Common myeloid progenitor, CD34-positive (primary cell): ENCODE measurements around the gene FABP6.

ENCODE experiments used
- CTCF ChIA-PET: fragments of 350-600 bp; sonication (Branson Sonifier 250); formaldehyde crosslinking; loops from one replicate; lab custom pipeline; 2021; ENCODE audit warnings: antibody characterized with exemption; lab: Charles Lee
- POLR2A ChIA-PET: fragments of 350-600 bp; sonication (Branson Sonifier 250); formaldehyde crosslinking; loops from one replicate; lab custom pipeline; 2021; ENCODE audit warnings: antibody characterized with exemption; lab: Charles Lee
- DNase-seq, 3 donors: peaks; one replicate each; pipeline versions ENCODE4 v3.0.0 to v3.0.0-alpha.2; 2013
- H3K27ac ChIP-seq, 2 experiments: 1 replicate in 1 of 2; 2 replicates in 1 of 2; pipeline ENCODE4 v1.7.0; 2013; ENCODE audit warnings: inconsistent platforms in 2 of 2, low read length in 2 of 2, mild to moderate bottlenecking in 2 of 2, low read depth in 1 of 2, moderate library complexity in 1 of 2; ENCODE audit not compliant: severe bottlenecking in 2 of 2, insufficient read depth in 1 of 2, poor library complexity in 1 of 2
- H3K27me3 ChIP-seq, 5 experiments: replicated peaks in 2 of 5; 1 replicate in 3 of 5; 2 replicates in 2 of 5; pipeline versions ENCODE4 v1.6.1 to v1.7.0; 2013; ENCODE audit warnings: low read length in 4 of 5, mild to moderate bottlenecking in 2 of 5, moderate library complexity in 2 of 5, inconsistent platforms in 1 of 5; ENCODE audit not compliant: insufficient read depth in 5 of 5, control insufficient read depth in 4 of 5
- H3K36me3 ChIP-seq, 4 experiments: 1 replicate in 2 of 4; 2 replicates in 2 of 4; pipeline versions ENCODE4 v1.6.1 to v1.7.0; 2013; ENCODE audit warnings: low read length in 3 of 4, control low read depth in 1 of 4, mild to moderate bottlenecking in 1 of 4; ENCODE audit not compliant: control insufficient read depth in 4 of 4, insufficient read depth in 4 of 4
- H3K4me1 ChIP-seq, 4 experiments: 1 replicate in 3 of 4; 2 replicates in 1 of 4; pipeline versions ENCODE4 v1.6.1 to v1.7.1; 2013; ENCODE audit warnings: low read length in 3 of 4, mild to moderate bottlenecking in 3 of 4, control low read depth in 1 of 4, inconsistent platforms in 1 of 4, moderate library complexity in 1 of 4; ENCODE audit not compliant: control insufficient read depth in 4 of 4, insufficient read depth in 4 of 4; ENCODE audit errors: control extremely low read depth in 1 of 4
- H3K4me3 ChIP-seq, 7 experiments: 1 replicate in 4 of 7; 2 replicates in 3 of 7; pipeline versions ENCODE4 v1.5.1 to v1.7.0; 2013; ENCODE audit warnings: mild to moderate bottlenecking in 7 of 7, low read length in 6 of 7, moderate library complexity in 6 of 7, inconsistent platforms in 2 of 7, low read depth in 2 of 7, control low read depth in 1 of 7; ENCODE audit not compliant: insufficient read depth in 4 of 7, control insufficient read depth in 1 of 7; ENCODE audit errors: extremely low read depth in 1 of 7
- H3K9me3 ChIP-seq, 5 experiments: 1 replicate in 4 of 5; 2 replicates in 1 of 5; pipeline versions ENCODE4 v1.6.1 to v1.7.1; 2013; ENCODE audit warnings: low read length in 4 of 5, mild to moderate bottlenecking in 2 of 5, inconsistent platforms in 1 of 5, low read depth in 1 of 5, moderate library complexity in 1 of 5; ENCODE audit not compliant: control insufficient read depth in 4 of 5, insufficient read depth in 2 of 5; ENCODE audit errors: control extremely low read depth in 1 of 5
- WGBS: methylation state at CpG from one replicate; pipeline ENCODE4 v1.1.5; 2013; ENCODE audit not compliant: insufficient coverage; 5-methylcytosine and 5-hydroxymethylcytosine counted together

FABP6 gene

DNA sequence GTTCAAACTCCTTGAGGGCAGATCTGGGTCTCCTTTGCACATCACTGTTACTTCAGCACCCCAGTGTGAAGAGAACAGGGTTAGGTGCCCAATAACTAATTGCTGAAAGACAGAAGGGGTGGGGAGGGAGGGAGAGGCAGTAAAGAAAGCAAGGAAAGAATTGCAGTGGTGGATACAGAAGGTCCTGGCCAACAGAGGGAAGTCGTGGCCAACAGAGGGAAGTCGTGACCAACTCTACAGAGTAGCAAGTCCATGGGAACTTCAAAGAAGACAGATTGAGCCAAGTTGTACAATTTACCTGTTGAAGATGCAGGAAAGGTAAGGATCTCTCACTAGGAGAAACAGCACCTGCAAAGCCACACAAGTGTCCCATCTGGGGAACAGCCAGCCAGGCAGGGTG lies 56.0 kb downstream of the FABP6 start:
- H3K4me1 ChIP-seq = peaks cover 0 to 3% (median 0%) of the 10 kb centered on the region in 4 experiments
- DNase-seq = peak in 2 of 3 donors; percentile 27 to 34
- H3K4me3 ChIP-seq = no peak overlapping the region
- H3K27me3 ChIP-seq = no peaks in the 10 kb centered on the region
- H3K27ac ChIP-seq = no peak overlapping the region
- 41% methylated on average over 2 of the region's 2 CpGs for WGBS
- ChIA-PET CTCF (interaction anchor here (1.1 to 2.1 kb wide), 3 partner anchors 23 to 60 kb away, joined by 4 to 7 read pairs (median 5); no protein-coding TSS in a partner anchor), POLR2A (no interaction called here)
- H3K36me3 ChIP-seq = no peaks in the 10 kb centered on the region
- no peaks in the 10 kb centered on the region for H3K9me3 ChIP-seq

DNA sequence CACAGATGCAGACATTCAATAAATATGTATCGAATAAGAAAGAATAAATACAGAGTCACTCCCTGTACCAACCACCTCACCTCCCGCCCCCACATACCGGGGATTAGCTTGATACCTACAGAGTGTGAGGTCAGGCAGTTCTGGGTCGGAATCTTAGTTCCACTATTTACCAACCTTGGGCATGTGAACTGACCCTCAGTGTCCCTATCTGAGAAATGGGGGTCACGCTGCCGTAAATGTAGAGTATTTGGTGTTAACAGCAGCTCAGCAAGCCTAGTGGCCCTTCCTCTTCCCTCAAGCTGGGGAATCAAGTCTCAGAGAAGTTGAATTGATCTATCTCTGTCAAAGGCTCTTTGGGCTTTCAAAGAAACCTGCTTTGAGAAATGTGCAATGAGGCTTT lies 57.6 kb downstream of the FABP6 start:
- peaks cover 0 to 3% (median 0%) of the 10 kb centered on the region in 4 experiments for H3K4me1 ChIP-seq
- POLR2A ChIA-PET = interaction anchor here (0.6 kb wide), 1 partner anchor 1176 kb away, joined by 4 read pairs; no protein-coding TSS in a partner anchor

DNA sequence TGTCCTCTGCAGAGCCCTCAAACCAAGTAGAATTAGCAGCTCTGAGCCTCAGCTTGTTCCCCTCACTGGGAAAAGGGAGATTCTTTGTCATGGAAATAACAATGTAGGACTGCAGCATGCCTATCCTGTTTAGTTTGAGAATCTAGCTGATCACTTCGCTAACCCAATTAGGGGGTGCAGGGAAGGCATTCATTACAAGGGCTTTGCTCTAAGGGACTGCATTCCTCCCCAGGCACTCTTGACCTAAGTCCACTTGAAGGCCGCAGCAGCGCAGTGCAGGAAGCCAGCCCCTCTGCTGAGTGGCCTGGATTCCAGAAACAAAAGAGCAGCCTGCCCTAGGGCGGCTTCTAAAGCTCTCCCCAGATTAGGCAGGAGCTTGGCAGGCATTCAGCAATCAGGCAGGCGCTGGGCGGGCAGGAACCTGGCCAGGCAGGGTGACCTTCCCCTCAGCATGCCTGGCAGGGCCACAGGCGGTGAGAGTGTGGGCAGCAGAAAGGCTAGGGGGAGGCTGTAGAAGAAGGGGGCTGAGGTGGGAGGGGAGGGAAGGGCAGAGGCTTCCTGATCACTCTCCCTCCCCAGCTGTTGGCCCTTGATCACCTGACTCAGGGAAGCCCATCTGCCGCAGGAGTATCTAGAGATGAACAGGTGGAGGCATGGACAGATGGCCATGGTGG lies 58.2 kb downstream of the FABP6 start:
- WGBS = 94% methylated on average over 6 of the region's 8 CpGs
- Histone ChIP-seq H3K27me3 (no peaks in the 10 kb centered on the region), H3K4me1 (peaks cover 0 to 3% (median 0%) of the 10 kb centered on the region in 4 experiments), H3K36me3 (no peaks in the 10 kb centered on the region), H3K27ac (no peak overlapping the region), H3K9me3 (no peaks in the 10 kb centered on the region), H3K4me3 (no peak overlapping the region)
- POLR2A ChIA-PET = no interaction called here
- DNase-seq = no peak
- CTCF ChIA-PET = interaction anchor here (1.2 to 2.1 kb wide), 3 partner anchors 54 to 266 kb away, joined by 3 to 7 read pairs (median 3); no protein-coding TSS in a partner anchor

More for the DNA sequence above, 57.6 kb downstream of the FABP6 start:
- 94% methylated on average over 2 of the region's 6 CpGs for WGBS
- CTCF ChIA-PET = interaction anchor here (1.4 to 2.1 kb wide), 2 partner anchors 58 to 265 kb away, joined by 3 to 7 read pairs; no protein-coding TSS in a partner anchor
- no peak for DNase-seq
- Histone ChIP-seq H3K9me3 (no peaks in the 10 kb centered on the region), H3K27me3 (no peaks in the 10 kb centered on the region), H3K4me3 (no peak overlapping the region), H3K27ac (no peak overlapping the region), H3K36me3 (no peaks in the 10 kb centered on the region)
